BE2C (cell line): ENCODE measurements around the gene FOXE3.

Experiments
- DNase-seq: peaks from one replicate; pipeline ENCODE4 v3.0.0-alpha.2; 2020
- H3K27me3 ChIP-seq: fragments of 250-450 bp; sonication (Bioruptor Pico); 2 replicates; pipeline ENCODE4 v1.5.1; 2020; ENCODE audit warnings: mild to moderate bottlenecking
- H3K36me3 ChIP-seq: fragments of 250-450 bp; sonication (Bioruptor Pico); 2 replicates; pipeline ENCODE4 v1.5.1; 2020; ENCODE audit warnings: mild to moderate bottlenecking
- H3K4me1 ChIP-seq: fragments of 250-450 bp; sonication (Bioruptor Pico); 2 replicates; pipeline ENCODE4 v1.5.1; 2020
- H3K4me3 ChIP-seq: 2 replicates; pipeline ENCODE4 v1.5.1; 2011; ENCODE audit warnings: low read depth, low read length
- H3K9me3 ChIP-seq: fragments of 250-450 bp; sonication (Bioruptor Pico); 2 replicates; pipeline ENCODE4 v1.5.1; 2020
- TF ChIP-seq, protein P1 (sequence below): IDR thresholded peaks from 2 replicates; pipeline ENCODE4 v1.5.1; 2012; ENCODE audit warnings: mild to moderate bottlenecking, low read depth, low read length

FOXE3 gene

DNA sequence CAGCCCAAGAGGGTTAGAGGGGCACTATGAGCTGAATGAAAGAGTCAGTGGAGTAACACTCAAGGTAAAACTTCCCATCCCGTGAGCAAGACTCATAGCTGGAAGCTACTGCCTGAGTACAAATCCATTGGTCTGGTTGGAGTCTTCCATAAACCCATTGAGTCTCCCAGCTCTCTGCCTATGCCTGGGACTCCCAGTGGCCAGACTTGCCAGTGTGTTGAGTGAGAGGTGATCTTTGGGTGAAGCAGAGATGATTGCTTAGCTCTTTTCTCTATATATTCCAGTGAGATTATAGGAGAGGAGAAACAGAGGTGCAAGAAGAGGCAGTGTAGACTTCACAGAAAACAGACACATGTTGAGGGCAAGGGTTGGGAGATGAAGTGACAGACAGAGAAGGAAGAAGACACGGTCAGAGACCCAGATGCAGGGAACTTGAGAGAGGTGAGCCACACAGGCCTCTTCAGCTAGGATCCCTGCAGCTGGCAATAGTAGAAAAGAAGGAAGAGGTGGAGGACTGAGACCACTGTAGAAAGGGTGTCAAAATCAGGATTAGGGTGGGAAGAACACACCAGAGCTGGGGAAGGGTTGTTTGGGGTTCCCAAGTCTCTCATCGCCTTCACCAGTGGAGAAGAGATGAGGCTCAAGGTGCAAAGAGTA, 25.5 kb downstream of the FOXE3 start:
- Histone ChIP-seq H3K4me3 (no peak overlapping the region), H3K9me3 (no peaks in the 10 kb centered on the region), H3K4me1 (no peaks in the 10 kb centered on the region), H3K27me3 (peaks cover 90% of the 10 kb centered on the region), H3K36me3 (no peaks in the 10 kb centered on the region)
- DNase-seq = no peak
- TF ChIP-seq, protein P1, sequence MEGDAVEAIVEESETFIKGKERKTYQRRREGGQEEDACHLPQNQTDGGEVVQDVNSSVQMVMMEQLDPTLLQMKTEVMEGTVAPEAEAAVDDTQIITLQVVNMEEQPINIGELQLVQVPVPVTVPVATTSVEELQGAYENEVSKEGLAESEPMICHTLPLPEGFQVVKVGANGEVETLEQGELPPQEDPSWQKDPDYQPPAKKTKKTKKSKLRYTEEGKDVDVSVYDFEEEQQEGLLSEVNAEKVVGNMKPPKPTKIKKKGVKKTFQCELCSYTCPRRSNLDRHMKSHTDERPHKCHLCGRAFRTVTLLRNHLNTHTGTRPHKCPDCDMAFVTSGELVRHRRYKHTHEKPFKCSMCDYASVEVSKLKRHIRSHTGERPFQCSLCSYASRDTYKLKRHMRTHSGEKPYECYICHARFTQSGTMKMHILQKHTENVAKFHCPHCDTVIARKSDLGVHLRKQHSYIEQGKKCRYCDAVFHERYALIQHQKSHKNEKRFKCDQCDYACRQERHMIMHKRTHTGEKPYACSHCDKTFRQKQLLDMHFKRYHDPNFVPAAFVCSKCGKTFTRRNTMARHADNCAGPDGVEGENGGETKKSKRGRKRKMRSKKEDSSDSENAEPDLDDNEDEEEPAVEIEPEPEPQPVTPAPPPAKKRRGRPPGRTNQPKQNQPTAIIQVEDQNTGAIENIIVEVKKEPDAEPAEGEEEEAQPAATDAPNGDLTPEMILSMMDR = no peak

DNA sequence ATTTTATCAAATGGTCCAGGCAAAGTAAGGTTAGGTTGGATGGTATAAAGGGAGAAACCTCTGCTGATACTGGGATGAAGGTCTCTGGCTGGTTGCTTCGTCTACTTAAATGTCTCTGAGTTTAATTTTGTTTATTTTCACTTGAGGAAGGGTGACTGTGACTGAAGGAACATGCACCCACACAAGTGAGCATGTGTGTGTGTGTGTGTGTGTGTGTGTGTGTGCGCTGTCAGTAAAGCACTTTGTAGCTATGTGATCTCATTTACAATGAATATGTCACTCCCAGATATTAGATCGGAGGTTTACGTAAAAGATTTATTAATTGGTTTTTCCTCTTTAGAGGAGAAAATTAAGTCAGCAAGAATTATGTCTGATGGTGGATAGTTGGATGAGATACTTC, 26.1 kb downstream of the FOXE3 start:
- TF ChIP-seq, protein P1 = no peak
- peaks cover 90% of the 10 kb centered on the region for H3K27me3 ChIP-seq
- H3K4me1 ChIP-seq = no peaks in the 10 kb centered on the region
- no peak for DNase-seq
- no peak overlapping the region for H3K4me3 ChIP-seq
- no peaks in the 10 kb centered on the region for H3K9me3 ChIP-seq
- H3K36me3 ChIP-seq = no peaks in the 10 kb centered on the region

DNA sequence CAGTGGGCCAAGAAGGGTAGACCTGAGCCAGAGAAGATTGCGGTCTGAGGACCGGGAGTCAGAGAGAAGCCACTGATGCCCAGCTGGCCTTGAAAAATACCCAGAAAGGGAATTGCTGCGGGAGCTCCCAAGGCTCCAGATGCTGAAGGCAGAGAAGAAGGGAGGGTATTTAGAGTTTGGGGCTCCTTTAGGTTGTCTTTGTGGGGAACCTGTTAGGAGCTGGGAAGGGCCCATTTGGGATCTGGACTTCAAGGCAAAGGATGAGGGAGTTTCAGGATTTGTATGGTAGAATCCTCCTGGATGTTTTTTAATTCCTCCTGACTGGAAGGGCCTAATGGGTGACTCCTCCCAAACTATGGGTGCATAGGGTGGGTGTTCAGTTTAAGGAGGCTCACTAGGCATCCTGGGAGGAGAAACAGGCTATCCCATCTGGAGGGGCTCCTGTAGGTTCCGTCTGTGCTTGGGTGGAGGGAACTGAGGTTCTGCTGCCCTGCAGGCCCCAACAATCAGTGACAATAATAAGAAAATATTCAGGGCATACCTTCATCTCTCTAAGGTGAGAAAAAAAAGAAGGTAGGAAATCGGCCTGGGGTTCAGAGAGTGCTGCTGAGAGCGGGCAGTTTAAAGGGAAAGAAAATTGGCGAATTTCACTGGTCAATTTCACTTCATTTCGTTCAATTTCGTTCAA, 26.9 kb downstream of the FOXE3 start:
- Histone ChIP-seq H3K4me3 (no peak overlapping the region), H3K4me1 (no peaks in the 10 kb centered on the region), H3K27me3 (peaks cover 88% of the 10 kb centered on the region), H3K9me3 (no peaks in the 10 kb centered on the region), H3K36me3 (no peaks in the 10 kb centered on the region)
- DNase-seq = no peak
- TF ChIP-seq, protein P1 = no peak

DNA sequence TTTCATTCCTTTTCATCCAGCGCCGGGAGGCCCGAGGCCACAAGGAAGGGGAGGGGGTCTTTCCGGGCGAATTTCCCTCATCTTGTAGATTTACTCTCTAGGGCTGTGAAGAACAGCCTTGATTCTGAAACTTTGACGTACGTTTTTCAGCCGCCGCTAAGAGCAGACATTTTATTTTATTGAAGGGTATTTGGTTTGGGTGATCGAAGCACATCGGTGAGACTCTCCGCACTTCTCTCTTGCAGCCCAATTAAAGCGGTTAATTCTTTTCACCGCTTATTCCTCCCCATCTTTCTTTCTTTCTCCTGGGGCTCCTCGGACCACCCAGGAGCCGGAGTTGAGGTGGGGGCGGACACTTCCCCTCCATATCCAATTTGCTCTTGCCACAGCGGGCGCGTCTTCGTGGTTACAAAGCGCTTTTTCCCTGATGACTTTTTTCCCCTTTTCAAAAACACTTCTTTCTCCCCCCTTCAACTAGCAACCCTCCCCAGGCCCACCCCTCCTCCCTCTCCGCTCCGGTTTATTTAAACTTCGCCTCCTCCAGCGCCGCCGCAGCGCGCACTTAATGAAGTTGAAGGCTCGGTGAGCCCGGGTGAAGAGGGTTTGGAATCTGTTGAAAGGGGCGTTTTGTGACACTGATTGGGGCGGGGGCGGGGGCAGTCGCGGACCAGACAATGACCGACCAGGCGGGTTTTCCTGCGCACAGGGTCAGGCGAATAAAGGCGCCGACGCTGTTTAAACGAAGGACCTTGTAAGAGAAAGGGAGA, 27.6 kb downstream of the FOXE3 start:
- Histone ChIP-seq H3K27me3 (peaks cover 85% of the 10 kb centered on the region), H3K36me3 (no peaks in the 10 kb centered on the region), H3K4me3 (no peak overlapping the region), H3K9me3 (no peaks in the 10 kb centered on the region), H3K4me1 (no peaks in the 10 kb centered on the region)
- TF ChIP-seq, protein P1 = no peak
- DNase-seq = no peak

DNA sequence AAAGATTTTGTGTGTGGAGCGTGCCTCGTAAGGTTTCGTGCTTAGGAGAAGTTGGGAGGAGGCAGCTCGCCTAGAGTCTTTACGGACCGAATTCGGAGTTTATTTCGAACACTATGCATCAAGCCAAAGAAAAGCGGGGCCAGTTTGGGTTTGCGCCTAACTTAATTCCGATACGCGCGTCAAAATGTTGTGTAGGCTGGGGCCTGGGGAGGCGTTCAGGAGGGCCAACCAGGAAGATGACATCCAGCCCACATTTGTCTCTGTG, 28.1 kb downstream of the FOXE3 start:
- no peak for DNase-seq
- Histone ChIP-seq H3K4me3 (no peak overlapping the region), H3K9me3 (no peaks in the 10 kb centered on the region), H3K27me3 (peaks cover 85% of the 10 kb centered on the region), H3K4me1 (no peaks in the 10 kb centered on the region), H3K36me3 (no peaks in the 10 kb centered on the region)
- TF ChIP-seq, protein P1 = no peak
